ENCODE data around the gene PEAR1.

- TF ChIP-seq CTCF (IDR thresholded peaks at IDR 0.05; ENCODE audit: insufficient read depth, low read length) (no peak), POLR2AphosphoS5 (IDR thresholded peaks at IDR 0.05; ENCODE audit: low read depth) (no peak), REST (IDR thresholded peaks at IDR 0.05; ENCODE audit: insufficient replicate concordance, low read depth) (peak; percentile 28)
Observed at GRCh38 chr1:156893048-156893953, at the start of gene PEAR1.
